Endothelial cell (in vitro differentiated cells): ENCODE data around the gene TMEM35A. TPM values are rescaled to one million over a fixed set of nuclear protein-coding genes. Genes with fewer than 3 reads are reported as not detected.

Source experiments
- DNase-seq: peaks from one replicate; pipeline ENCODE4 v3.0.0; 2021; ENCODE audit warnings: low spot score
- H3K27ac Mint-ChIP-seq: one replicate; pipeline ENCODE4 v1.8.0; 2021; ENCODE audit warnings: mixed read lengths, inconsistent platforms; ENCODE audit not compliant: unreplicated experiment
- H3K27me3 Mint-ChIP-seq: one replicate; pipeline ENCODE4 v1.8.0; 2021; ENCODE audit warnings: mild to moderate bottlenecking, moderate library complexity, mixed read lengths, inconsistent platforms; ENCODE audit not compliant: unreplicated experiment
- H3K36me3 Mint-ChIP-seq: one replicate; pipeline ENCODE4 v1.8.0; 2021; ENCODE audit warnings: mild to moderate bottlenecking, low read depth, mixed read lengths, inconsistent platforms; ENCODE audit not compliant: unreplicated experiment
- H3K4me1 Mint-ChIP-seq: one replicate; pipeline ENCODE4 v1.8.0; 2021; ENCODE audit warnings: mild to moderate bottlenecking, mixed read lengths, inconsistent platforms; ENCODE audit not compliant: unreplicated experiment
- H3K4me3 Mint-ChIP-seq: one replicate; pipeline ENCODE4 v1.8.0; 2021; ENCODE audit warnings: mild to moderate bottlenecking, mixed read lengths, inconsistent platforms; ENCODE audit not compliant: unreplicated experiment
- H3K9me3 Mint-ChIP-seq: one replicate; pipeline ENCODE4 v1.8.0; 2021; ENCODE audit warnings: mixed read lengths, inconsistent platforms; ENCODE audit not compliant: unreplicated experiment
- CTCF ChIP-seq: fragments of 200-600 bp; sonication (generic); IDR thresholded peaks from one replicate; pipeline ENCODE4 v1.5.0; 2021; ENCODE audit warnings: antibody characterized with exemption; ENCODE audit not compliant: unreplicated experiment
- total RNA-seq: library from RNA; stranded (reverse); fragmentation: NEBNext Ultra II Directional; extraction: Animal tissue kit (Norgen Biotek cat#: 25700); gene quantifications from one replicate; pipeline ENCODE4 v1.2.1, GENCODE V29; 2021; ENCODE audit not compliant: unreplicated experiment

The TMEM35A gene
- total RNA-seq, 1 donor from 2014 or later, result 2.6 TPM

DNA sequence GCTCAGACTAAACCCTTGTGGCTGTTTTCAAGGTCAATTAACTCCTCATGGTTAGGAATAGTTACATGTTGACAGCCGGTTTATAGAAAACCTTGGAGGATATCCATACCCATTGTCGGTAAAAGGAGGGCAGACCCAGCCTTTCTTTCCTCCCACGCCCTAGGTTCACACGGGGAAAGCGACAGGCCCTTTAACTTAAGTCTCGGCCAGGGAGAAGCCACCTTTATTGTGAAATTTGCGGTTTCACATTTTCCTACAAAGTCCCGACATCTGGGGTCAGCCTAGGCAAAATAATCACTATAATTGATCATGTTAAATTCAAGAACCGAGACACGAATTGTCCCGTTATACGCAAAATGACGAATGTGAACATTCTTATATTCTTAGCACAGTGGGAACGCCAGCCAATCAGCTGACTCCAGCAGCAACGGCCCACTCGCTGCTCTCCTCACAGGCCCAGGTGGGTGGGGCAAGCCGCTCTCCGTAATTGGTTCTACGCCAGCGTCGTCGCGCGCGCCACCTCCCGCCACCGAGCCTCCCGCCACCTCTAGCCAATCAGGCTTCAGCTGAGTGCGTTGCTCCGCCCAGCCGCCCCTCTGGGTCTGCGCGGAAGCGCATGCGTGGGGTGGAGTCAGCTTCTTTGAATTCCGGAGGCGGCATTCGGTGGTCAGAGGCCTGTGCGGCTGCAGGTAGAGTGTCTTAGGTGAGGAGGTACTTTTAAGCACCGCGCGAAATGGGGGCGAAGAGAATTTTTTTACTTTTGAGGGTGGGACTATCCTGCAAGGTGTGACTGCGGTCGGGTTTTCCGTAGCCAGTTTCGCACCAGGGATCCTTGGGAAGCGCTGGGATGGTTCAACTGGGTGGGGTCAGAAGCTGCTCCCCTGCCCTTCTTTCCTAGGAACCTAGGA is 19.1 kb downstream of the TMEM35A start, which contains the start of gene CENPI:
Gene CENPI, plus strand, starts transcription at position 659 of the 908 bp plus-strand sequence. CDS start 2,867 bp downstream, outside the sequence.
- no peak for TF ChIP-seq CTCF
- Mint-ChIP-seq H3K9me3 (no peaks in the 10 kb centered on the region), H3K36me3 (no peaks in the 10 kb centered on the region), H3K27me3 (peaks cover 1% of the 10 kb centered on the region), H3K27ac (peak within 1 kb of the TSS; percentile 95), H3K4me3 (peak within 1 kb of the TSS; percentile 95), H3K4me1 (peaks cover 8% of the 10 kb centered on the region)
- peak; percentile 84 for DNase-seq

- DNase-seq, result no peak
- H3K4me1 Mint-ChIP-seq, result no peaks in the 10 kb centered on the region
- no peak overlapping the region for H3K4me3 Mint-ChIP-seq
- no peak for TF ChIP-seq CTCF
- no peak overlapping the region for H3K27ac Mint-ChIP-seq
- no peaks in the 10 kb centered on the region for H3K27me3 Mint-ChIP-seq
- H3K9me3 Mint-ChIP-seq, result no peaks in the 10 kb centered on the region
- peaks cover 3% of the 10 kb centered on the region for H3K36me3 Mint-ChIP-seq
Measured at GRCh38 chrX:101108284-101108683, 29.6 kb downstream of the TMEM35A start.

DNA sequence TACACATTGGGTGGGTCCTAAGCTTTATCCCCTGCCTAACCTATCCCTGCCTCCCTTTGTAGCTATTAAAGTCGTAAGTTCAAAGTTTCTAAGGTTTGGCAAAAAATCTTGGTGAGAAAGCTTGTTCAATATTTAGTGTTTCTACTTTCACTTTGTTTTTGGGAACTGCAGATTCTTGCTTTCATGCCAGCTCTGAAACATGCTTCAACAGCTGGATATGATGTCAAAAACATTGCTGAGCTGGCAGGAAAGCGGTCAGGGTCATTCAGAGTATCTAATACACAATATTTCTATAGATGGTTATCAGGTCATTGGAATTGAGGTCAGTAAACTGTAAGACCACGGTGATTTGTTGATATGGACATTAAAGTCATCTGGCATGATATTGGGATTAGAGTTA is 39.0 kb downstream of the TMEM35A start:
- H3K36me3 Mint-ChIP-seq, result peaks cover 7% of the 10 kb centered on the region
- no peaks in the 10 kb centered on the region for H3K4me1 Mint-ChIP-seq
- no peak overlapping the region for H3K27ac Mint-ChIP-seq
- no peak for TF ChIP-seq CTCF
- H3K27me3 Mint-ChIP-seq, result no peaks in the 10 kb centered on the region
- no peak overlapping the region for H3K4me3 Mint-ChIP-seq
- DNase-seq, result no peak
- no peaks in the 10 kb centered on the region for H3K9me3 Mint-ChIP-seq

DNA sequence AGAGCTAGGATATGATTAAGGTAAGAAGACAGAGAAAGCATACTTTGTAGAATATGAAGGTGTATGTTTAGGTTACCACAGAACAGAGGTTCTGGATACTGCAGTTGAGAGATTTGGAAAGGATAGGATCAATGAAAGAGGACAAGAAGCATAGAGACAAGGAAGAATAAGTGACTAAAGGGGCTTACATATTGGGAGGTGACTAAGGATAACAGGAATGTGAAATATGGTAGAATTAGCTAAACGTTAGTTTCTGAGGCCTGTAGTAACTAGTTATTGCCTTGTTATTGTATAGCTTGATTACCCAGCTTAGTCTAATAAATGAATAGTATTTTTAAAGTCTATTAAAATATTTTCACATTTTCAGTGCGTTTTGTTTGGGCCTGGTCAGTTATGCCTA is 57.6 kb downstream of the TMEM35A start:
- Mint-ChIP-seq H3K9me3 (no peaks in the 10 kb centered on the region), H3K27me3 (no peaks in the 10 kb centered on the region), H3K36me3 (peaks cover 12% of the 10 kb centered on the region), H3K4me1 (peaks cover 8% of the 10 kb centered on the region), H3K27ac (no peak overlapping the region), H3K4me3 (no peak overlapping the region)
- TF ChIP-seq CTCF, result no peak
- DNase-seq, result no peak

Other genes starting within 250 kb of the TMEM35A start
- gene NOX1, start 204.5 kb upstream of the TMEM35A start, total RNA-seq, result not detected
- 0.18 TPM for gene XKRX, start 150.0 kb upstream of the TMEM35A start, total RNA-seq
- gene ARL13A, start 109.2 kb upstream of the TMEM35A start, total RNA-seq, result not detected
- 12.2 TPM for gene TRMT2B, start 26.8 kb upstream of the TMEM35A start, total RNA-seq
- gene CENPI, start 19.3 kb downstream of the TMEM35A start, total RNA-seq, result 10.3 TPM
- gene DRP2, start 140.9 kb downstream of the TMEM35A start, total RNA-seq, result 1.6 TPM
- gene TAF7L, start 212.5 kb downstream of the TMEM35A start, total RNA-seq, result 0.31 TPM